GM23248 (cell line): ENCODE results near the gene PIK3C3. TPM values are rescaled to one million over a fixed set of nuclear protein-coding genes. Genes with fewer than 3 reads are reported as not detected.

Experiments
- DNase-seq: peaks from one replicate; pipeline ENCODE4 v3.0.0-alpha.2; 2015
- H2AFZ ChIP-seq: fragments of 200-600 bp; sonication (generic); 2 replicates; pipeline ENCODE4 v1.6.1; 2016; ENCODE audit warnings: antibody characterized with exemption
- H3F3A ChIP-seq: fragments of 200-600 bp; sonication (generic); 2 replicates; pipeline ENCODE4 v1.6.1; 2016; ENCODE audit warnings: mild to moderate bottlenecking, antibody characterized with exemption, mixed run types; ENCODE audit not compliant: insufficient read depth
- H3K27ac ChIP-seq: fragments of 200-600 bp; sonication (generic); 2 replicates; pipeline ENCODE4 v1.5.1; 2016; ENCODE audit warnings: mild to moderate bottlenecking
- H3K27me3 ChIP-seq: fragments of 200-600 bp; sonication (generic); replicated peaks from 2 replicates; pipeline ENCODE4 v1.6.1; 2016; ENCODE audit warnings: mild to moderate bottlenecking; ENCODE audit not compliant: insufficient read depth
- H3K36me3 ChIP-seq: fragments of 200-600 bp; sonication (generic); 2 replicates; pipeline ENCODE4 v1.6.1; 2016; ENCODE audit warnings: low read depth, mild to moderate bottlenecking
- H3K4me1 ChIP-seq: fragments of 200-600 bp; sonication (generic); 2 replicates; pipeline ENCODE4 v1.6.1; 2016; ENCODE audit warnings: mild to moderate bottlenecking; ENCODE audit not compliant: insufficient read depth
- H3K4me2 ChIP-seq: fragments of 200-600 bp; sonication (generic); one replicate; pipeline ENCODE4 v1.6.1; 2016; ENCODE audit warnings: mild to moderate bottlenecking; ENCODE audit not compliant: unreplicated experiment
- H3K4me3 ChIP-seq: fragments of 200-600 bp; sonication (generic); 2 replicates; pipeline ENCODE4 v1.5.1; 2016; ENCODE audit warnings: mild to moderate bottlenecking
- H3K79me2 ChIP-seq: fragments of 200-600 bp; sonication (generic); 2 replicates; pipeline ENCODE4 v1.6.1; 2016; ENCODE audit warnings: mild to moderate bottlenecking; ENCODE audit not compliant: insufficient read depth
- H3K9ac ChIP-seq: fragments of 200-600 bp; sonication (generic); 2 replicates; pipeline ENCODE4 v1.6.1; 2016; ENCODE audit warnings: mild to moderate bottlenecking
- H3K9me2 ChIP-seq: fragments of 200-600 bp; sonication (generic); 2 replicates; pipeline ENCODE4 v1.6.1; 2016; ENCODE audit warnings: mixed run types, mild to moderate bottlenecking, moderate library complexity; ENCODE audit not compliant: insufficient read depth
- H3K9me3 ChIP-seq: fragments of 200-600 bp; sonication (generic); one replicate; pipeline ENCODE4 v1.6.1; 2017; ENCODE audit warnings: low read depth
- H4K20me1 ChIP-seq: fragments of 200-600 bp; sonication (generic); 2 replicates; pipeline ENCODE4 v1.6.0; 2016; ENCODE audit not compliant: insufficient read depth
- EZH2 ChIP-seq: fragments of 200-600 bp; sonication (generic); IDR thresholded peaks from 2 replicates; pipeline ENCODE4 v1.6.1; 2018; ENCODE audit warnings: antibody characterized with exemption, mild to moderate bottlenecking; ENCODE audit not compliant: insufficient read depth, poor library complexity, severe bottlenecking
- EZH2phosphoT487 ChIP-seq: fragments of 200-600 bp; sonication (generic); IDR thresholded peaks from 2 replicates; pipeline ENCODE4 v1.6.1; 2018; ENCODE audit warnings: antibody characterized with exemption, moderate library complexity, mild to moderate bottlenecking, low read depth; ENCODE audit not compliant: insufficient read depth
- WGBS, 2 experiments: methylation state at CpG; one replicate each; pipeline ENCODE4 v1.1.6; 2015 to 2017; ENCODE audit warnings: low lambda C conversion rate in 2 of 2, low coverage in 1 of 2; ENCODE audit errors: missing lambda C conversion rate in 2 of 2; 5-methylcytosine and 5-hydroxymethylcytosine counted together
- in situ Hi-C: fragments of 300-500 bp; cut with MboI; formaldehyde crosslinking; loops from 2 replicates; pipeline ENCODE4 v1.15.0; 2020
- polyA plus RNA-seq: library from polyadenylated mRNA; unstranded; fragments of >200 nt; fragmentation: Nextera tagmentation; extraction: Ambion mirVana; gene quantifications from 2 replicates; pipeline ENCODE4 v1.2.1, GENCODE V29; 2016
- total RNA-seq: library from RNA; depleted of rRNA; stranded (reverse); fragments of >200 nt; shearing (Covaris generic); gene quantifications from 2 replicates; pipeline ENCODE4 v1.2.3, GENCODE V29; 2014

Gene PIK3C3
- total and polyA plus RNA-seq, 2 experiments from 2014 or later: 45.0 to 50.3 TPM

DNA sequence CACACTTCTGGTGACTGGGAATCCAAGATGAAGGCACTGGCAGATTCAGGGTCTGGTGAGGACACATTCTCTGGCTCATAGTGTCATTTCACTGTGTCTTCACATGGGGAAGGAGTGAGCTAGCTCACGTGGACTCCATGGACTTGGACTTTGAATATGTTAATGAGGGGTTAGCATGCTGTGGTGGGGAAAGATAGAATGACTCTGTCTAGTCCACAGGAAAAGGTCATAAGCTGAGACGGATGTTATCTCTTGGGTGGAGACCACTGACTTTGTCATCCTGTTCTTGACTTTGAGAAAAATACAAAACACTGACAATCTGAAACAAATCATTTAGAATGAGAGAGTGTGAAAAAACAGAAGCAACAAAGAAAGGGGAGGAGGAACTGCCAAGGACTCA is 145.9 kb downstream of the PIK3C3 start:
- no peak for DNase-seq
- H3K9ac ChIP-seq: no peak overlapping the region
- no peak overlapping the region for H2AFZ ChIP-seq
- no peaks in the 10 kb centered on the region for H3K36me3 ChIP-seq
- no peak overlapping the region for H3K27ac ChIP-seq
- H3K4me2 ChIP-seq: no peak overlapping the region
- H4K20me1 ChIP-seq: no peaks in the 10 kb centered on the region
- no peaks in the 10 kb centered on the region for H3K9me3 ChIP-seq
- no peaks in the 10 kb centered on the region for H3F3A ChIP-seq
- TF ChIP-seq EZH2 (no peak), EZH2phosphoT487 (no peak)
- in situ Hi-C loops: loop anchor here (25.0 kb wide), 2 partner anchors 186 to 1161 kb away; no protein-coding TSS in a partner anchor
- H3K79me2 ChIP-seq: no peaks in the 10 kb centered on the region
- 41 to 50% methylated on average over 2 of the region's 2 CpGs for WGBS, 2 experiments
- H3K27me3 ChIP-seq: no peaks in the 10 kb centered on the region
- no peak overlapping the region for H3K4me3 ChIP-seq
- H3K4me1 ChIP-seq: no peaks in the 10 kb centered on the region
- no peaks in the 10 kb centered on the region; the same call in 1 of the 2 replicates for H3K9me2 ChIP-seq

DNA sequence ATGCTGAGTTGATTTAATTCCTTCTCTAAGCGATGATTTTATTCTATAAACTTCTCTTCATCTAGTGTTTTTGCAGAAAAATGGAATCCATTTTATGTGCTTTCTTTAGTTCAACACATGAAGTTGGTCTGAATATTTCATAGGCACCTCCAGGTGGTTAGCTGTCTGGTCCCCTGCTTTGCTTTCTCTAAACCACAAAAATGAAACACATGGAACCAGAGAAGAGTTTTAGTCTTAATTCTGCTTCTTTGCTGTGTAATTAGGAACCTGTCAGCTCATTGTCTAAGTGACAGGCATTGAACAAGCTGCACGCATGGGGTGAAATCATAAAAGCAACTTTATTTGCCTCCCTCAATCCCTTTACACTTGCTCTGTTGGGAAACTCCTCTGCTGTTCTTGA is 150.4 kb downstream of the PIK3C3 start:
- Histone ChIP-seq H3K4me3 (no peak overlapping the region), H3K9me3 (no peaks in the 10 kb centered on the region), H3K36me3 (no peaks in the 10 kb centered on the region), H3K4me2 (no peak overlapping the region), H3K9ac (no peak overlapping the region), H3K9me2 (no peaks in the 10 kb centered on the region), H3K27ac (no peak overlapping the region), H3F3A (no peaks in the 10 kb centered on the region), H2AFZ (no peak overlapping the region), H3K27me3 (no peaks in the 10 kb centered on the region), H3K4me1 (no peaks in the 10 kb centered on the region), H3K79me2 (no peaks in the 10 kb centered on the region), H4K20me1 (no peaks in the 10 kb centered on the region)
- no peak for DNase-seq
- TF ChIP-seq EZH2phosphoT487: no peak
- no peak for TF ChIP-seq EZH2
- WGBS, 2 experiments: 84 to 85% methylated on average over 2 of the region's 2 CpGs
- in situ Hi-C loops: loop anchor here (25.0 kb wide), 2 partner anchors 182 to 1157 kb away; no protein-coding TSS in a partner anchor

DNA sequence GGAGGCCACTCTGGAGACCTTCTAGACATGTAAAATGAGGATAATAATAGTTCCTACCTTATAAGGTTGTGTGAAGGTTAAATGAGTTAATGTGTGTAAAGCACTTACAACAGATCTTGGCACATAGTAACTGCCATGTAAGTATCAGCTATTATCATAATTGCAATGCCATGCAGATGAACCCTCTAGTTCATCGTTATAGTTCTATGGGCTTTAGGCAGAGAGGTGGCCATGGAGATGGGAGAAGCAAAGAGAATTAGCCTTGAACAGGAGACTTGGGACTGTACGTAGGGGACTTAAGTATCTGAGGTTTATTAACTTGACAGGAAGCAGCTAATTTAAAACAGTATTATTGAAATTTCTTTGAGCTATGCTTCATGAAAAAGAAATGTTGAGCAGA is 151.8 kb downstream of the PIK3C3 start:
- 53 to 56% methylated on average over 2 of the region's 2 CpGs for WGBS, 2 experiments
- H3F3A ChIP-seq: no peaks in the 10 kb centered on the region
- no peaks in the 10 kb centered on the region for H3K9me2 ChIP-seq
- H3K9me3 ChIP-seq: no peaks in the 10 kb centered on the region
- H3K4me1 ChIP-seq: no peaks in the 10 kb centered on the region
- no peaks in the 10 kb centered on the region for H3K27me3 ChIP-seq
- no peak overlapping the region for H2AFZ ChIP-seq
- DNase-seq: no peak
- no peak overlapping the region for H3K27ac ChIP-seq
- H3K4me2 ChIP-seq: no peak overlapping the region
- no peaks in the 10 kb centered on the region for H4K20me1 ChIP-seq
- TF ChIP-seq EZH2 (no peak), EZH2phosphoT487 (no peak)
- H3K79me2 ChIP-seq: no peaks in the 10 kb centered on the region
- H3K36me3 ChIP-seq: no peaks in the 10 kb centered on the region
- in situ Hi-C loops: loop anchor here (25.0 kb wide), 2 partner anchors 181 to 1156 kb away; no protein-coding TSS in a partner anchor
- H3K4me3 ChIP-seq: no peak overlapping the region
- no peak overlapping the region for H3K9ac ChIP-seq

DNA sequence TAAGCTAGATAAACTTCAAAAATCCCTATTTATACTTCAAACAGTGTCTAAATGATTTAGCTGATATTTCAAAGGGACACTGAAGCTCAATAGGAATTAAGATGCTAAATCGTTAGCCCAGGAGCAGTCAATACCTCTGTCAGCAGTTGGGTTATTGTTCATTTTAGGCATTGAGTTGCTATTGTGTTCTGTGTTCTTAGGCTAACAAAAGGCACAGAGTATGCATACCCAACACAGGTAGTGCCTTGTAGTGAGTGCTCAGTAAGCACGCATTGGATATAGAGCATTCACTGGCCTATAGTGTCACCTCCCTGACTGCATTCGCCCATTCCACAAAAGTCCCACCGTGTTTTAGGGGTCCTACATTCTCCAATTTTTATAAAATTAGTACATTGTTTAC is 152.3 kb downstream of the PIK3C3 start:
- Histone ChIP-seq H3K9me2 (no peaks in the 10 kb centered on the region), H3K9me3 (no peaks in the 10 kb centered on the region), H3K9ac (no peak overlapping the region), H3K27ac (no peak overlapping the region), H3K4me2 (no peak overlapping the region), H2AFZ (no peak overlapping the region), H3F3A (no peaks in the 10 kb centered on the region), H3K4me1 (no peaks in the 10 kb centered on the region), H4K20me1 (no peaks in the 10 kb centered on the region), H3K79me2 (no peaks in the 10 kb centered on the region), H3K27me3 (no peaks in the 10 kb centered on the region), H3K4me3 (no peak overlapping the region), H3K36me3 (no peaks in the 10 kb centered on the region)
- no peak for TF ChIP-seq EZH2phosphoT487
- in situ Hi-C loops: loop anchor here (25.0 kb wide), 2 partner anchors 180 to 1155 kb away; no protein-coding TSS in a partner anchor
- no peak for DNase-seq
- WGBS, 2 experiments: 91 to 95% methylated on average over 4 of the region's 4 CpGs
